Measurements from ENCODE around the gene FLVCR2.

DNA sequence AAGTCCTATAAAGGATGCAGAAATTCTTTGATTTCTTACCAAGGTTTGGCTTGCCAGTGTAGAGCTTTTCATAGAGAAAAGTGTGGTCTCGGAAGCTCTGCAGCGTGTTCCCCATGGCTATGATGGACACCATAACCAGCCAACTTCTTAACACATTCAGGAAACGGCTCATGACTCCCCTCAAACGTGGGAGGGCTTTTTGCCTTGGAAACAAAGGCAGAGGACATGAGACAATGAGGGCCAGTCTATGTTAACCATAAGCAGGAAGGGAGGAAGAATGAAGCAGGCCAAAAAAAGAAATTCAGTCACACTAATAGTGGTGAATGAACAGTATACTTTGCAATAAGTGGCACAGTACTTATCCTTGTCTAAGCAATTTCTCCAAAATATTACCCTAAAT is 78.9 kb downstream of the FLVCR2 start:
- TF ChIP-seq, protein P1, sequence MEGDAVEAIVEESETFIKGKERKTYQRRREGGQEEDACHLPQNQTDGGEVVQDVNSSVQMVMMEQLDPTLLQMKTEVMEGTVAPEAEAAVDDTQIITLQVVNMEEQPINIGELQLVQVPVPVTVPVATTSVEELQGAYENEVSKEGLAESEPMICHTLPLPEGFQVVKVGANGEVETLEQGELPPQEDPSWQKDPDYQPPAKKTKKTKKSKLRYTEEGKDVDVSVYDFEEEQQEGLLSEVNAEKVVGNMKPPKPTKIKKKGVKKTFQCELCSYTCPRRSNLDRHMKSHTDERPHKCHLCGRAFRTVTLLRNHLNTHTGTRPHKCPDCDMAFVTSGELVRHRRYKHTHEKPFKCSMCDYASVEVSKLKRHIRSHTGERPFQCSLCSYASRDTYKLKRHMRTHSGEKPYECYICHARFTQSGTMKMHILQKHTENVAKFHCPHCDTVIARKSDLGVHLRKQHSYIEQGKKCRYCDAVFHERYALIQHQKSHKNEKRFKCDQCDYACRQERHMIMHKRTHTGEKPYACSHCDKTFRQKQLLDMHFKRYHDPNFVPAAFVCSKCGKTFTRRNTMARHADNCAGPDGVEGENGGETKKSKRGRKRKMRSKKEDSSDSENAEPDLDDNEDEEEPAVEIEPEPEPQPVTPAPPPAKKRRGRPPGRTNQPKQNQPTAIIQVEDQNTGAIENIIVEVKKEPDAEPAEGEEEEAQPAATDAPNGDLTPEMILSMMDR (IDR thresholded peaks at IDR 0.05), result no peak
- TF ChIP-seq POLR2A (IDR thresholded peaks at IDR 0.05) (no peak), EP300 (IDR thresholded peaks at IDR 0.05) (no peak), POLR2AphosphoS5 (IDR thresholded peaks at IDR 0.05) (no peak)
